Mesenchymal stem cell (in vitro differentiated cells and primary cell): ENCODE results near the gene OLIG1.

Experiments
- DNase-seq: peaks from one replicate; pipeline ENCODE4 v3.0.0-alpha.2; 2013
- H2AFZ ChIP-seq: one replicate; pipeline ENCODE4 v1.6.1; 2013; ENCODE audit warnings: low read depth, mild to moderate bottlenecking, control low read depth, inconsistent platforms, low read length, moderate library complexity
- H2AK5ac ChIP-seq: 2 replicates; pipeline ENCODE4 v1.6.1; 2013; ENCODE audit warnings: low read length, moderate library complexity, mild to moderate bottlenecking, inconsistent platforms; ENCODE audit not compliant: severe bottlenecking
- H2BK120ac ChIP-seq: one replicate; pipeline ENCODE4 v1.6.1; 2013; ENCODE audit warnings: low read depth, mild to moderate bottlenecking, inconsistent platforms, low read length, moderate library complexity
- H2BK12ac ChIP-seq, 2 experiments: one replicate each; pipeline ENCODE4 v1.6.1; 2013; ENCODE audit warnings: inconsistent platforms in 2 of 2, low read length in 2 of 2, mild to moderate bottlenecking in 2 of 2, moderate library complexity in 2 of 2, control low read depth in 1 of 2
- H2BK15ac ChIP-seq: one replicate; pipeline ENCODE4 v1.6.1; 2013; ENCODE audit warnings: mild to moderate bottlenecking, low read depth, inconsistent platforms; ENCODE audit not compliant: poor library complexity, severe bottlenecking
- H2BK5ac ChIP-seq: 2 replicates; pipeline ENCODE4 v1.6.1; 2013; ENCODE audit warnings: low read depth, mild to moderate bottlenecking, low read length, control low read depth, inconsistent platforms; ENCODE audit not compliant: poor library complexity, severe bottlenecking
- H3K14ac ChIP-seq, 2 experiments: one replicate each; pipeline ENCODE4 v1.6.1; 2013; ENCODE audit warnings: inconsistent platforms in 2 of 2, low read length in 2 of 2, control low read depth in 1 of 2, mild to moderate bottlenecking in 1 of 2, moderate library complexity in 1 of 2
- H3K18ac ChIP-seq, 2 experiments: one replicate each; pipeline ENCODE4 v1.6.1; 2013; ENCODE audit warnings: inconsistent platforms in 2 of 2, low read length in 2 of 2, control low read depth in 1 of 2, low read depth in 1 of 2, mild to moderate bottlenecking in 1 of 2
- H3K23ac ChIP-seq, 2 experiments: one replicate each; pipeline ENCODE4 v1.6.1; 2013; ENCODE audit warnings: inconsistent platforms in 2 of 2, low read length in 2 of 2, mild to moderate bottlenecking in 2 of 2, moderate library complexity in 2 of 2, control low read depth in 1 of 2
- H3K27ac ChIP-seq: 2 replicates; pipeline ENCODE4 v1.5.1; 2013; ENCODE audit warnings: mild to moderate bottlenecking, moderate library complexity, low read length, control low read depth, inconsistent platforms; ENCODE audit not compliant: poor library complexity, severe bottlenecking
- H3K27me3 ChIP-seq, 2 experiments: 2 replicates each; pipeline versions ENCODE4 v1.6.1 to v1.7.0; 2013; ENCODE audit warnings: low read length in 2 of 2, mild to moderate bottlenecking in 2 of 2, moderate library complexity in 2 of 2, control low read depth in 1 of 2, inconsistent platforms in 1 of 2; ENCODE audit not compliant: control insufficient read depth in 1 of 2, insufficient read depth in 1 of 2
- H3K36me3 ChIP-seq, 2 experiments: 2 replicates each; pipeline versions ENCODE4 v1.6.1 to v1.7.0; 2013; ENCODE audit warnings: low read length in 2 of 2, control low read depth in 1 of 2, inconsistent platforms in 1 of 2, low read depth in 1 of 2, mild to moderate bottlenecking in 1 of 2; ENCODE audit not compliant: insufficient read depth in 2 of 2, control insufficient read depth in 1 of 2
- H3K4ac ChIP-seq, 2 experiments: one replicate each; pipeline ENCODE4 v1.6.1; 2013; ENCODE audit warnings: inconsistent platforms in 2 of 2, low read length in 2 of 2, mild to moderate bottlenecking in 2 of 2, moderate library complexity in 2 of 2, control low read depth in 1 of 2, low read depth in 1 of 2
- H3K4me1 ChIP-seq: 2 replicates; pipeline ENCODE4 v1.6.1; 2013; ENCODE audit warnings: low read depth, low read length, control low read depth; ENCODE audit not compliant: control insufficient read depth, insufficient read depth
- H3K4me2 ChIP-seq: 2 replicates; pipeline ENCODE4 v1.6.1; 2013; ENCODE audit warnings: low read length, mild to moderate bottlenecking, inconsistent platforms; ENCODE audit not compliant: poor library complexity, severe bottlenecking
- H3K4me3 ChIP-seq, 2 experiments: 2 replicates each; pipeline versions ENCODE4 v1.5.1 to v1.7.0; 2013; ENCODE audit warnings: low read length in 2 of 2, mild to moderate bottlenecking in 2 of 2, control low read depth in 1 of 2, low read depth in 1 of 2; ENCODE audit not compliant: insufficient read depth in 1 of 2
- H3K79me1 ChIP-seq: replicated peaks from 2 replicates; pipeline ENCODE4 v1.6.1; 2013; ENCODE audit warnings: mild to moderate bottlenecking, control low read depth, low read length, inconsistent platforms; ENCODE audit not compliant: poor library complexity, severe bottlenecking
- H3K9ac ChIP-seq: 2 replicates; pipeline ENCODE4 v1.7.0; 2013; ENCODE audit warnings: mild to moderate bottlenecking, low read length, moderate library complexity
- H3K9me3 ChIP-seq: 2 replicates; pipeline ENCODE4 v1.7.0; 2013; ENCODE audit warnings: mild to moderate bottlenecking, low read length; ENCODE audit not compliant: control insufficient read depth
- H4K8ac ChIP-seq: one replicate; pipeline ENCODE4 v1.6.1; 2013; ENCODE audit warnings: inconsistent platforms, mild to moderate bottlenecking, low read length, moderate library complexity
- H4K91ac ChIP-seq: one replicate; pipeline ENCODE4 v1.6.1; 2013; ENCODE audit warnings: mild to moderate bottlenecking, low read length, inconsistent platforms
- WGBS: methylation state at CpG from one replicate; pipeline ENCODE4 v1.1.7; 2013; ENCODE audit warnings: mixed read lengths; 5-methylcytosine and 5-hydroxymethylcytosine counted together

The OLIG1 gene

DNA sequence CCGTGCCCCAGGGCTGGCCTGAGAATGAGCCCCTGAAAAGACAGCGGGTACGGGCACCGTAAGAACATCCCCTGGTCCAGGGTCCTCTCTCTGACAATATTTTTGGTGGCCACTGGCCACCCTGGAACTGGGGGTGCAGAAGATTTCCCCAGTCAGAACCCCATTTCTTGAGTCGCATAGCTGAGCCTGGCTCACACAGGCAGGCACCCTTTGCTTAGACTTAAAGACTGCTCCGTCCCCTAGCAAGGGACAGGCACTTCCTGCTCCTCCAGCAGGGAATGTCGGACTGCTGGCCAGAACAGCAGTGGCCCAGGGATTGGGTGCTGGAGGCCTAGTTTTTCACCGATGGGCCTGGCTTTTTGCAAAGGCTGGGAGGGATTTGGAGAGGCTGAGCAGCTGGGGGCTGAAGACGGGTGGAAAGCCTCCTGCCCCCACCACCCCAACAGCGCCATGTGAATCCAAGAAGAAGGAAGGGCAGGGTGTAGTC lies 39.9 kb upstream of the OLIG1 start:
- no peaks in the 10 kb centered on the region for H3K36me3 ChIP-seq
- DNase-seq: no peak
- H2BK120ac ChIP-seq: no peak overlapping the region
- no peak overlapping the region for H4K8ac ChIP-seq
- no peak overlapping the region for H3K23ac ChIP-seq
- no peak overlapping the region for H3K9ac ChIP-seq
- no peak overlapping the region for H4K91ac ChIP-seq
- H3K79me1 ChIP-seq: no peaks in the 10 kb centered on the region
- H3K14ac ChIP-seq: no peak overlapping the region
- H3K18ac ChIP-seq: no peak overlapping the region
- H3K9me3 ChIP-seq: peaks cover 8% of the 10 kb centered on the region
- H3K27ac ChIP-seq: no peak overlapping the region
- H3K27me3 ChIP-seq: peaks cover 90 to 99% of the 10 kb centered on the region in 2 experiments
- no peak overlapping the region for H3K4me3 ChIP-seq
- WGBS: 59% methylated on average over 8 of the region's 10 CpGs
- no peak overlapping the region for H2BK12ac ChIP-seq
- no peak overlapping the region for H3K4me2 ChIP-seq
- H3K4me1 ChIP-seq: peaks cover 12% of the 10 kb centered on the region
- H2AFZ ChIP-seq: no peak overlapping the region
- no peak overlapping the region for H2AK5ac ChIP-seq
- no peak overlapping the region for H3K4ac ChIP-seq
- no peak overlapping the region for H2BK15ac ChIP-seq
- H2BK5ac ChIP-seq: no peak overlapping the region

DNA sequence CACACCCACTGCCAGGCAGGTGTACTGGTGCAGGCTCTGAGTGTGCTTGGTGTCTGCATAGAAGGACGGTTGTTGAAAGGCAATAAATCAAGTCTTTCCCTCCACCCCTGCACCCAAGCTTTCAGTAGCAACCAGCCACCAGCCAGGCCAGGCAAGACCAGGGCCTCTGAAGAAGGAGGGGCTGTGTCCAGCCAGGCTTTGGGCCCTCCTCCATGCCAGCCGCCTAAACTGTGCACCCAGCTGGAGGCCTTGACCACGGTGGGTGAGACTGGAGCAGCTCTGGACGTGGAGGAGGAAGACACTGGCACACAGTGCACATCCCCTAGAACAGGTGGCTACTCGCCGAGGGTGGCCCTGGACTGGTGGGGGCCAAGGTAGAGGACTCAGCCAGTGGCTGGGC lies 39.3 kb upstream of the OLIG1 start:
- Histone ChIP-seq H2BK12ac (no peak overlapping the region), H3K9ac (no peak overlapping the region), H3K4me1 (peaks cover 10% of the 10 kb centered on the region), H3K27ac (no peak overlapping the region), H3K36me3 (no peaks in the 10 kb centered on the region), H3K23ac (no peak overlapping the region), H3K4me3 (no peak overlapping the region), H3K27me3 (peaks cover 91 to 97% of the 10 kb centered on the region in 2 experiments), H3K14ac (no peak overlapping the region), H2BK120ac (no peak overlapping the region), H3K18ac (no peak overlapping the region), H3K79me1 (no peaks in the 10 kb centered on the region), H4K8ac (no peak overlapping the region), H2AFZ (no peak overlapping the region), H4K91ac (no peak overlapping the region), H3K9me3 (peaks cover 8% of the 10 kb centered on the region), H2BK5ac (no peak overlapping the region), H2AK5ac (no peak overlapping the region), H2BK15ac (no peak overlapping the region), H3K4me2 (no peak overlapping the region), H3K4ac (no peak overlapping the region)
- WGBS: 68% methylated on average over 6 of the region's 6 CpGs
- no peak for DNase-seq

DNA sequence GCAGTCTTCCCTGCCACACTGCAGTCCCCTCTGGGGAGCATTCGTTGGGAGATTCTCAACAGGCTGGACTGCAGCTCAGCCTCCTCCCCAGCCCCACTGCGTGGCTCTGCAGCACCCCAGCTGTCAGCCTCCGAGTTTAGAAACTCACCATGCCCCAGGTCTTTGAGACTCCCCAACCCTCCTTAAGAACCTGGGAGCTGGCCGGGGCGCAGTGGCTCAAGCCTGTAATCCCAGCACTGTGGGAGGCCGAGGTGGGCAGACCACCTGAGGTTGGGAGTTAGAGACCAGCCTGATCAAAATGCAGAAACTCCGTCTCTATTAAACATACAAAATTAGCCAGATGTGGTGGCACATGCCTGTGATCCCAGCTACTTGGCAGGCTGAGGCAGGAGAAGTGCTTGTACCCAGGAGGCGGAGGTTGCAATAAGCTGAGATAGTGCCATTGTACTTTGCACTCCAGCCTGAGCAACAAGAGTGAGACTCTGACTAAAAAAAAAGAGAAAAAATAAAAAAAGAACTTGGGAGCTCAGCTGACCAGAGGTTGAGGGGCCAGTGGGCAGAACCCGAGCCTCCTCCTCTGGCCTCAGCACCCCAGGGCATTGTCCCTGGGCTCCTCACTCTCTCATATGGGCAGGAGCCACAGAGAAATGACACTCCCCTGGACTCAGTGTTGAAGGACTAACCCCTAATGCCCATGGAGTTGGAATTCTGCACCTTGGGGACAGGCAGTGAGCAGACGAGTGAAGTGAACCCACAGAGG lies 38.6 kb upstream of the OLIG1 start:
- Histone ChIP-seq H4K91ac (no peak overlapping the region), H3K36me3 (no peaks in the 10 kb centered on the region), H2AFZ (no peak overlapping the region), H2BK12ac (no peak overlapping the region), H3K27ac (no peak overlapping the region), H3K4me2 (no peak overlapping the region), H3K18ac (no peak overlapping the region), H2AK5ac (no peak overlapping the region), H3K27me3 (peaks cover 84 to 90% of the 10 kb centered on the region in 2 experiments), H3K14ac (no peak overlapping the region), H2BK5ac (no peak overlapping the region), H3K4me1 (peaks cover 9% of the 10 kb centered on the region), H3K9ac (no peak overlapping the region), H3K9me3 (peaks cover 8% of the 10 kb centered on the region), H2BK15ac (no peak overlapping the region), H3K79me1 (no peaks in the 10 kb centered on the region), H2BK120ac (no peak overlapping the region), H3K4me3 (no peak overlapping the region), H3K4ac (no peak overlapping the region), H3K23ac (no peak overlapping the region), H4K8ac (no peak overlapping the region)
- DNase-seq: no peak
- WGBS: 68% methylated on average over 10 of the region's 10 CpGs

DNA sequence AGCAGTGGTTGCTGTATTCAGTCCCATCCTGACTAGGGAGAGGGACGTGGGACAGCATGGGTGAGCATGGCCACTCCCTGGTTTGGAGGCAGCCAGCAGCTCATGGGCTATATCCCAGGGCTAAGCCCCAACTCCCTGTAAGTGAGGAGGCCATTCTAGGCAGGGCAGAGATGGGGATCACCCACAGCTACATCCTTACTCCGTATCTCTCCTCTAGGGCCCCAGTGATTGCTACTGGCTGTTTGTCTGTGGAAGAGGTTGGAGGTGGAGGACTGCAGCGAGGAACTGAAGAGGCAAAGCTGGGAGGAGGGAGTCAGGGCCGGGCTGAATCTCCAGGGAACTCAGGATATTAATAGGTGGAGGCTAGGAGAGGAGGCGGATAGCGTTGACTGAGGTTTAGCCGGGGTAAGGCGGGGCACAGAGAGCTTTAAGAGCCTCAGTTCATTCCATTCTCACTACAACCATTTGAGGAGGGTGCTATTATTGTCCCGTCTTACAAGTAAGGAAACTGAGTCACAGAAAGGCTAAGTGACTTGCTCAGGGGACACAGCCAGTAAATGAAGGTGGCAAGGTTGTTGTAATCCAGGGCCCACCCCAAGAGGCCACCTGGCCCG lies 37.4 kb upstream of the OLIG1 start:
- Histone ChIP-seq H3K9me3 (peaks cover 8% of the 10 kb centered on the region), H4K8ac (no peak overlapping the region), H3K27ac (no peak overlapping the region), H2AFZ (no peak overlapping the region), H2BK15ac (no peak overlapping the region), H3K4me3 (no peak overlapping the region), H3K9ac (no peak overlapping the region), H3K23ac (no peak overlapping the region), H3K27me3 (peaks cover 78 to 83% of the 10 kb centered on the region in 2 experiments), H2AK5ac (no peak overlapping the region), H2BK5ac (no peak overlapping the region), H3K79me1 (no peaks in the 10 kb centered on the region), H3K18ac (no peak overlapping the region), H2BK120ac (no peak overlapping the region), H4K91ac (no peak overlapping the region), H3K14ac (no peak overlapping the region), H2BK12ac (no peak overlapping the region), H3K4ac (no peak overlapping the region), H3K36me3 (no peaks in the 10 kb centered on the region), H3K4me2 (no peak overlapping the region), H3K4me1 (peaks cover 10% of the 10 kb centered on the region)
- WGBS: 66% methylated on average over 5 of the region's 10 CpGs
- DNase-seq: no peak
